ENCODE results near the gene MT1E.
"Not testable (repeated sequence)": the region's sequence is repeated elsewhere in the genome, so short reads cannot be mapped to it uniquely, and the experiment has no call there.

The MT1E gene

DNA sequence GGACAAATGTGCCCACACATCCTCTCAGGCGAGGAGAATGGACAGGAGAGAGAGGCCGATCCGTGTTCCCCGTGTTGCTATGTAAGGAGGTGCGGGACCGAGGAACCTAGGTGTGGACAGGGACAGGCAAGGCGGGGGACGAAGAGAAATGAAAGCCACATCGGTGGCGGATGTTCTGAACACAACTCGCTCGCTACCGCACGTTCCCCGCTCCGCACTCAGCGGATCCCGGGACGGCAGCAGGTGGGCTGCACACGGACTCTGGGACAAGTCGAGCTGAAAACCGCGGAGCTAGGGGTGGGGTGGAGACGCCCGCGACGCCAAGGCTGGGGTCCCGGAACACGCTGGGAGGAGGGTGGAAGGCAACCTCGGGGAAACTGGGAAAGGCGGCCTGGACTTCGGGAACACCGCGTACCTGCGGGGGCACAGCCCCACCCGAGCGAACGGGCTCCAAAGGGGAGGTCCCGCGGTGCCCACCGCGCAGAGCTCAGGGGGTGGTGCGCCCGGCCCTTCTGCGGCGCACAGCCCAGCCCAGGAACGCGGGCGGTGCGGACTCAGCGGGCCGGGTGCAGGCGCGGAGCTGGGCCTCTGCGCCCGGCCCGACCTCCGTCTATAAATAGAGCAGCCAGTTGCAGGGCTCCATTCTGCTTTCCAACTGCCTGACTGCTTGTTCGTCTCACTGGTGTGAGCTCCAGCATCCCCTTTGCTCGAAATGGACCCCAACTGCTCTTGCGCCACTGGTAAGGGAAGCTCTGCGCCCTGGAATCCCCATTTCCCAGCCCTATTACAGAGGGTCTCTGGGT, at the start of gene MT1E:
Gene MT1E, plus strand, starts transcription at position 642 of the 803 bp plus-strand sequence. Its CDS starts 71 bp downstream, at position 713.
- peak; percentile 57 for DNase-seq

GRCh38 chr16:56576585-56577299, 48.8 kb upstream of the MT1E start:
- peak; percentile 36 for DNase-seq

DNA sequence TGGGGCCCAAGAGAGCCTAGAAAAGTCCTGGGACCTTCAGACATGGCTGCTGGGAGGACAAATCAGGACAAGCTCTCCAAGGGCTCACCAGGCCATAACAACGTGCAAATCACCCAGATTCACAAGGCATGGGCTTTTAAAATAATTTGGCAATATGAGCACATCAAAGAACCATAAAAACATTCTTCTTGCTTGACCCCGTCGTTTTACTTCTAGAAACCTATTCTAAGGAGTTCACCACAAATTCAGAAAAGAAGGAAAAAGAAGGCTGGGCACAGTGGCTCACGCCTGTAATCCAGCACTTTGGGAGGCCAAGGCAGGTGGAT, 48.3 kb upstream of the MT1E start:
- no peak for DNase-seq

- DNase-seq = no peak
These were observed 45.1 kb upstream of the MT1E start for GRCh38 chr16:56580391-56581048.

GRCh38 chr16:56582911-56583310, 42.7 kb upstream of the MT1E start:
- not testable (repeated sequence) for DNase-seq

DNA sequence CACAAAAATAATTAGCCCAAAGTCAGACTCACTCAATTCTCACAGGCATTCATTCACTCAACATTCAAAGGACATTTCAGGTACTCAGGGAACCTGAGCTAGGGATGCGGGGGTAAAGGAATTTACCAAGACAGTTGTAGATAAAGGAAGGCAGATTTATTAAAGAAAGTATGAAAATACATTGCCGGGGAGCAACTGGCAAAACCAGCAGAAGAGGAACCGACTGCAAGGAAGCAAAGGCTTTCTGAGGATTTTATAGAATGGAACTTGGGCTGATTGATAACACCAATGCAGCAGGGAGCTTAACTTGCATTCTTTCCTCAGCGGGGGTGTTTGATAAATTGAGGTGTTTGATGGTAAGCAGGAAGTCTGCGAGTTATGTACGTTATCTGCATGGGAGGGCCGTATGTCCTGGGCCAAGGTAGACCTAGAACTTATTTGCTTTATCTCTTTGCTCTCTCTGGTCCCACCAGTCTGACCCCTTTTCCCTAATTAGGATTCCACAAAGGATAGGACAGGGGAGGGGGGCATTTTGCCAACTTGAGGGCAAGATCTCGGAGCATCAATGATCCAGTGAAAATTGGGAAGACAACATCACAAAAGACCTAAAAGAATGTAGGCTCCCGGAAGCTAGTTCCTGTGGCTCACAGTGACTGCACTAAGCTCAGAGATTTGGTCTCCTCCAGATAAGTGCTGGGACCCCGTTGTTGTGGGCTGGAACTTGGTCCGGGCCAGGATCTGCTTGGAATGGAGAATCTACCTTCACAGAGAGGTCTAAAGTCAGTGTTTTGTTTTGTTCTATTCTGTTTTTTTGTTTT, 42.0 kb upstream of the MT1E start:
- no peak for DNase-seq

DNA sequence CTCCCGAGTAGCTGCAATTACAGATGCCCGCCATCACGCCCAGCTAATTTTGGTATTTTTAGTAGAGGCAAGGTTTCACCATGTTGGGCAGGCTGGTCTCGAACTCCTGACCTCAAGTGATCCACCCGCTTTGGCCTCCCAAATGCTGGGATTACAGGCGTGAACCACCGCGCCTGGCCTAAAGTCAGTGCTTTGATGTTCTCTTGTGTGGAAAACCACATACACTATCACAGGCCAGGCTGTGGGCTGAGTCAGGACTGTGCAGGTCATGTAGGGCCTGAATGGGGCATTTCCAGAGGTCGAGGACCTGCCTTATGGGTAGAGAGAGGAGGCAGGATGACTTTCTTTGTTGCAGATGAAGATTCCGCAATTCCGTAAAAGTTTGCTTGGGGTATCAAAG, 41.3 kb upstream of the MT1E start:
- no peak for DNase-seq

DNA sequence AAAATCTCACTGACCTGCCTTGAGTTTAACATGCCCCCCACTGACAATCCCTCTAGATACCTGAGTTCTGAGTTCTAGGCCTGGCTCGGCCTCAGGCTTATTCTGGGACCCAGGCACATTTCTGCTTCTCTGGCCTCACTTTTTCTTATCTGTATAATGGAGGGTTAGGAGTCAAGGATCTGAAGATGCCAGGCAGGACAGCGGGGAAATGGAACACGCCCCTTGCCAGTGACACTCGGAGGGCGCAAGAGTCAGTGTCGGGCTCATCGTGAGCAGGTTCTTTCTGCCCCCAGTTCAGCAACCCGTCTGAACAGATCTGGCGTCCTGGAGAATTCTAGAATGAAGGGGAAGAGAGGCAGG, 36.8 kb upstream of the MT1E start:
- DNase-seq = no peak

DNA sequence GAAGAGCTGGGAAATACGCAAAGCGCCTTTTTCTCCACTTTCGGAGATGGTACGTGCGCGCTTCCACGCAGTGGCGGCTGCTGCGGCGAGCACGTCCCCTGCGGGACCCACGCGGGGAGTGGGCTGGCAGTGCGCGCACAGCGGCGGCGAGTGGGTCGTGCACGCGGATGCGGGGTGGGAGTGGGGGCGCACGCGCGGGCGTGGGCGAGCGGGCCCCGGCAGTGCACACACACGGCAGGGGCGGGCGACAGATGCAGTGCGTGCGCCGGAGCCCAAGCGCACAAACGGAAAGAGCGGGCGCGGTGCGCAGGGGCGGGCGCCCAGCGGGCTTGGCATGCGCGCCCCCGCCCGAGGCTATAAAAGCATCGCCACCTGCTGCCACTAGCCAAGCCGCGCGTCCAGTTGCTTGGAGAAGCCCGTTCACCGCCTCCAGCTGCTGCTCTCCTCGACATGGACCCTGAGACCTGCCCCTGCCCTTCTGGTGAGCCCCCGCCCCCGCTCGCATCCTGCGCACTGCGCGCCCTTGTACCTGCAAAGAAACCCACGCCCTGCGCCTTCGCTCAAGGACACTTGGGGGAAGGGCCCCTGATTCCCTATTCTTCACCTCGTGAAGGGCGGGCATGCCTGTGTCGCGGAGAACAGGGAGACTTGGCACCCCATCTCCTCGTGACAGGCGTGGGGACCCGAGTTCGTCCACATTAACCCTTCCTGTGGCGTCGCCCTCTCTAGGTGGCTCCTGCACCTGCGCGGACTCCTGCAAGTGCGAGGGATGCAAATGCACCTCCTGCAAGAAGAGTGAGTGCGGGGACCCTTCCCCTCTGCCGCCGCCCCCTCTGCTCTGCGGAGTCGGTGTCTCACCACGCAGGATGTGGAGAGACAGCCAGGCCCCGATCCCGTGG, 36.2 kb upstream of the MT1E start, which contains the start of gene MT3:
Gene MT3, plus strand, starts transcription at position 388 of the 899 bp plus-strand sequence. Its CDS starts 63 bp downstream, at position 451.
- peak; percentile 12 for DNase-seq

GRCh38 chr16:56591377-56592060, 34.1 kb upstream of the MT1E start:
- no peak for DNase-seq

- DNase-seq = no peak
These were observed 31.8 kb upstream of the MT1E start for GRCh38 chr16:56593573-56594291.

DNA sequence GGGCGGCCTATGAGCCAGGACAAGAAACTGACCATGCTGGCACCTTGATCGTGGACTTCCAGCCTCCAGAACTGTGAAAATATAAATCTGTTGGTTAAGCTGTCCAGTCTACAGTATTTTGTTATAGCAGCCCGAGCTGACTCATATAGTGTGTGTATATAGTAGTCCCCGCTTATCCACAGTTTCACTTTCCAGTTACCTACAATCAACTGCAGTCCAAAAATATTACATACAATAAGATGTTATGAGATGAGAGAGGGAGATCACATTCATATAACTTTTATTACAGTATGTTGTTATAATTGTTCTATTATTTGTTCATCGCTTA, 31.3 kb upstream of the MT1E start:
- DNase-seq = no peak

- DNase-seq = no peak
These were observed 25.1 kb upstream of the MT1E start for GRCh38 chr16:56600398-56600999.

- DNase-seq = no peak
These were observed 24.3 kb upstream of the MT1E start for GRCh38 chr16:56601325-56601724.

GRCh38 chr16:56603589-56603988, 22.0 kb upstream of the MT1E start:
- DNase-seq = peak; percentile 10

DNA sequence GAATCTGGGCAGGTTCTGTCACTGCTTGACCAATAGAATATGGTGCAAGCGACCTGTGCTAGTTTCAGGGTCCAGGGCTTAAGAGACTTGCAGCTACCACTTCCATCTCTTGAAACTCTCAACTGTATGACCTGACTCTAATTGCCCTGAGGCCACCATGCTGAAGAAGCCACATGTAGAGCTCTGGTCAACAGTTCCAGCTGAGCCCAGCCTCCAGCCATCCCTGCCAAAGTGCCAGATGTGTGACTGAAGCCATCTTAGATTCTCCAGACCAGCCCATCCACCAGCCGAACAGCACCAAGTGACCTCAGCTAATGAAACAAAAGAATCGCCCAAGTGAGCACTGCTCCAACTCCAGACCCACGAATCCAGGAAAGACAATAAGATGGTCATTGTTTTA, 20.6 kb upstream of the MT1E start:
- no peak for DNase-seq

- no peak for DNase-seq
These were observed 20.1 kb upstream of the MT1E start for GRCh38 chr16:56605475-56605874.

GRCh38 chr16:56606071-56606475, 19.5 kb upstream of the MT1E start:
- no peak for DNase-seq

DNA sequence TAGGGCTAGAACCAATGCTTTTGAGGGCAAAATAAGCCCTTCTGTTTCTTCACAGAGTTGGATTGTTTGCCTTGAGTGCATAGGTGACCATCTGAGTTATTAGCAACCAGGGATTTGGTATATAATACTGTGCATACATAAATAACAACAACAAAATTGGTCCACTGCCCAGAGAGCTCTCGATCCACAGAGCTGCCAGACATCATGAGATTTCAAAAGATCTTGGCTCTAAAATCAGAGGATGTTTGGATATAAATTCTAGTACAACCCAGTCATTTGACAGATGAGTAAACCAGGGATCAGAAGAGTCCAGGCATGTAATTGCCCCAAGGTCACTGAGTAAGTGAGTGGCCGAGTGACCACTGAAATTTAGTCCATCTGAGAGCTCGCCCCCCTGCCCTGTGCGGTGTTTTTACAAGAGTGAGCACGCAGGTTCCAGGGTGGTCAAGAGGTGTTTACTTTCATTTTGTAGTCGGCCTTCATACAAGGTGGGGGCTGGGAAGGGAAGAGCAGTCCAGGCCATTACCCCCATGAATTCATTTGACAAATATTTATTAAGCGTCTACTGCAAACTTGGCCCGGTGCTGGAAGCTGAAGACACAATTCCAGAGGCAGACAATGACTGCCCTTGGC, 19.0 kb upstream of the MT1E start:
- no peak for DNase-seq

GRCh38 chr16:56607109-56607618, 18.4 kb upstream of the MT1E start:
- DNase-seq = no peak

Data from NCI-H526 treated with DMSO at 0.1 percent for 48 hours (cell line).